T-helper 2 cell (primary cell): ENCODE results near the gene PMPCB.
"Not testable (repeated sequence)": the region's sequence is repeated elsewhere in the genome, so short reads cannot be mapped to it uniquely, and the experiment has no call there.

Source experiments
- DNase-seq, 5 experiments: peaks; one replicate each; pipeline versions ENCODE4 v3.0.0 to v3.0.0-alpha.2; 2012 to 2022
- total RNA-seq, 2 donors: gene quantifications; one replicate each; lab custom pipeline; 2026; lab: John Stamatoyannopoulos, UW

The PMPCB gene
- 115 to 131 reads per million in 2 donors for total RNA-seq

- peak; percentile 89 to 97 (median 92) for DNase-seq
Measured at GRCh38 chr7:103296901-103297836, at the start of gene PMPCB. Gene PMPCB, plus strand, starts transcription at chr7:103297435. Its CDS starts 25 bp downstream, at chr7:103297460.

GRCh38 chr7:103253699-103254506 lies 43.3 kb upstream of the PMPCB start:
- not testable (repeated sequence) for DNase-seq

GRCh38 chr7:103264054-103264453 lies 33.2 kb upstream of the PMPCB start:
- not testable (repeated sequence) for DNase-seq

GRCh38 chr7:103266229-103266628 lies 31.0 kb upstream of the PMPCB start:
- not testable (repeated sequence) for DNase-seq

GRCh38 chr7:103273374-103273773 lies 23.9 kb upstream of the PMPCB start:
- not testable (repeated sequence) for DNase-seq

GRCh38 chr7:103274867-103275266 lies 22.4 kb upstream of the PMPCB start:
- DNase-seq = not testable (repeated sequence)

- DNase-seq = not testable (repeated sequence)
Measured at GRCh38 chr7:103278195-103278594, 19.0 kb upstream of the PMPCB start.

GRCh38 chr7:103279636-103279962 lies 17.6 kb upstream of the PMPCB start:
- DNase-seq = peak in 2 of 5 experiments; percentile 6 to 28

- peak; percentile 77 to 94 (median 88) for DNase-seq
Measured at GRCh38 chr7:103279963-103280802, 17.1 kb upstream of the PMPCB start.

GRCh38 chr7:103280803-103281155 lies 16.5 kb upstream of the PMPCB start:
- peak in 1 of 5 experiments; percentile 9 for DNase-seq

GRCh38 chr7:103282802-103283427 lies 14.3 kb upstream of the PMPCB start:
- DNase-seq = not testable (repeated sequence)

- DNase-seq = no peak
Measured at GRCh38 chr7:103292122-103292521, 5.1 kb upstream of the PMPCB start.

GRCh38 chr7:103293526-103293925 lies 3.7 kb upstream of the PMPCB start:
- no peak for DNase-seq

- no peak for DNase-seq
Measured at GRCh38 chr7:103297837-103298179, 573 bp downstream of the PMPCB start.

- no peak for DNase-seq
Measured at GRCh38 chr7:103299660-103300059, 2.4 kb downstream of the PMPCB start.

GRCh38 chr7:103301441-103301840 lies 4.2 kb downstream of the PMPCB start:
- no peak for DNase-seq

- DNase-seq = no peak
Measured at GRCh38 chr7:103307503-103308231, 10.4 kb downstream of the PMPCB start.

GRCh38 chr7:103314852-103315251 lies 17.6 kb downstream of the PMPCB start:
- peak in 1 of 5 experiments; percentile 30 for DNase-seq

- peak in 1 of 5 experiments; percentile 18 for DNase-seq
Measured at GRCh38 chr7:103316380-103316941, 19.2 kb downstream of the PMPCB start.

GRCh38 chr7:103317009-103317408 lies 19.8 kb downstream of the PMPCB start:
- no peak for DNase-seq

GRCh38 chr7:103325744-103326143 lies 28.5 kb downstream of the PMPCB start:
- no peak for DNase-seq
